Right forelimb (tissue), 1 donor: ENCODE data around the gene GIPC1.
"Not testable (repeated sequence)": the region's sequence is repeated elsewhere in the genome, so short reads cannot be mapped to it uniquely, and the experiment has no call there.

Experiments
- DNase-seq: peaks from one replicate; pipeline ENCODE4 v3.0.0-alpha.2; 2018

GIPC1 gene

DNA sequence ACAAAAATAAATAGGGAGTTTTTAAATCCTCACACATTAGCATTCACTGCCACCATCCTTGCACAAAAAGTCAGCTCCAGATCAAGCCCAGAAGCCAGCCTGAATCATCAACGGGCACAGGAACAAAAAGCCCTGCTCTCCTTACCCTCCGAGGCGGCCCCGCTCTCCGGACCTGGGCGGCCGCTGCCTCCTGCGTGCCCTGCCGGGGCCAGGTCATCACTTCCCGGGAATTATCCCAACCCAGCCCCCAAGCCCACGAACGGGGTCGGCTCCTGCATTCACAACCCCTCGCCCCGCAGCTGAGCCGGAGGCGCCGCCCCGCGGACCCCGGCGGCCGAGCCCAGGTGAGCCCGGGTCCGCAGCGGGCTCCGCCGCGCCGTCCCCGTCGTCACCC is 21.5 kb upstream of the GIPC1 start:
- DNase-seq, result no peak

DNA sequence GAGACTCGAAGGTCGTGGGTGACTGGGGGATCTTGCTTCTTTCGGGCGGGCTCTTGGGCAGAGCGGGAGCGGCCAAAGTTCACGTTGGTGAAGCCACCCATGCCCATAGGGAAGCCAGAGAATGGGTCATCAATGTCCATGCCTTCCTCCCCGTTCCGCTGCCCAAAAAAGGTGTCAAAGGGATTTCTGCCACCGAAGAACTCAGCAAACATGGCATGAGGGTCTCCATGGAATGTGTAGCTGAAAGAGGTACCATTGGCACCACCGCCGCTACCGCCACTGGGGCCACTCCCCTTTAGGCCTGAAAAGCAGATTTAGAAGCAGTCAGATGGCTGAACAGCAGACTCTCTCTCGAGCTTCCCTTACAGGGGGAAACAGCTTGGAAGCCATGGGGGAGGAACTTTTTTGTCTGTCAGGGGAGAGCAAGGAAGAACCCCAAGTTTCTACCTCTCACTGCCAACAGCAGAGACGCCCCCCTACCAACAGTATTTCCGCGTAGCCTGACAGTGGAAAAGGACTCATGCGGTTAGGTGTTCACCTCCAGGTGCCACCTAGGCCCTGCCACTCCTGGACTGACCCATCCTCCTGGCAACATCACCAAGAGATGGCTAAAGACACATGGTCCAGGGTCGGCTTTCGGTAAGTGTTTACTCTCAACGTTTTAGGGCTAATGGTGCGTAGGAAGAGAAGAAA is 21.0 kb upstream of the GIPC1 start:
- no peak for DNase-seq

DNA sequence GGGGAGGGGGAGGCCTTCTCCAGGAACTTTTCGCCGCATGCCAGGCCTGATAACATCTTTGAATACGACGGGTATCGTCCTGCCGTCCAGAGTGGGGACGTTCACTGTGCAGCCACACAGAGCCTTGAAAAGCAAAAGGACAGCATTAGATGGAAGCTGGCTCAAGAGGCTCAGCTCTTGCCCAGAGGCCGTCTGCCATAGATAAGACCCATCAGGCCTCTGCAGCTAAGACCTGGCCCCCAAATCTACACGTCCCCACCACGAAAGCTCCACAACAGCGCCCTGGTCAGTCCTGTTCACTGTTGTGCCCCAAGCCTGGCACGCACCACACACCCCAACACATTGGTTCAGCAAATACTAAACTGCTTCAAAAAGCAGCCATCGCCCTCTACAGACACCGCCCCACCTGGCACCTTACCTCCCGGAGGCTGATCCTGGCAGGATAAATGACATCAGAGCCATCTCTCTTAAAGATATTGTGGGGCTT is 20.2 kb upstream of the GIPC1 start:
- no peak for DNase-seq

DNA sequence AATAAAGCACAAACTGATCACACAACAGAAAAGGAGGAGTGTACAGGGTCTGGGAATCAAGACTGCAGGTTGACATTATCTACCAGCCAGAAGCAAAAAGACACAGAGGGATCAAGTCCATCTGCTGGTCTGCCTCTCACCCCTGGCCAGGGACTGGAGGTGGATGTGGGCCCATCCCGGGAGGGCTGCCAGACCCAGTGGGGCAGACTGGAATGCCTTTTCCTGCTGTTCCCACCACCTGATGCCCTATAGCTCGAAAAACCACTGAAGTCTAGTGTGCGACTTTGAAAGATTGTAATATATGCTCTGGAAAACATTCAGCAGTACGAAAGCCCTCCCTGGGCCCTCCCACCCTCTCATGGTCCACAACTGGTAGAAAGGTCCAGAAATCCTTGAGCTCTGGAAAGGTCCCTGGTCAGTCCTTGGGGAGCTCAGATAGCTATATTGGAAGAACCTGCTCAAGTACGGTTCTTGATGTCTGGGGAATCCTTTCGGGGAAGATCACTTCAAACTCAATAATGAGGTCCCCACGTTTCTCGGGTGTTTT is 19.6 kb upstream of the GIPC1 start:
- no peak for DNase-seq

DNA sequence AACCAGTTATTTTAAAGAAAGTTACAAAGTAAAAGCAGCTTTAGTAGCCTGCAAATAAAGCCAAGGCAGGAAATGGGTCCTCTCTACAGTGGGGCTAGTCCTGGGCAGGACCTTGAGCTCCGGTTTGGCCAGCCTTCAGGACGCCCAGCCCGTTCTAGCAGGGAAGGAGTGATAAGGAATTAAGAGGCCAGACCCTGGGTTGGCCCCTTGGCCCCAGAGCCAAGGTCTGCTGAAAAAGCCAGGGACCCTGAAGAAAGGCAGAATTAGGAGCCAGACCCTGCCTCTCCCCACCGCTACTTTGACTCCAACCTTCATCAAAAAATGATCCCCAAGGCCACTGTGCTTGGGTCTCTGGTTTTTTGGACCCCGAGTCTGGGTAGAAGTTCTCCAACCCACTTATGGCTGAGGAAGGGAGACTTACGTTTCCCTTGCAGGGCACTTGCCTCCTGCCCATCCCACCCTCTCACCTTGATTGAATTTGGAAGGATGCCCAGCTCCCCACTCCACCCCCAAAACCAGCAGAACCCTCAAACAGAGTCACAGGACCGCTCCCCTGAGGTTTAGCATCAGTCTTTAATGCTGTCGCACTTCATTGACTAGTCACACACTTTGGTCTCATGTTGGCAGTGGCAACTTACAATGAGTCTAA is 18.4 kb upstream of the GIPC1 start:
- DNase-seq, result no peak

DNA sequence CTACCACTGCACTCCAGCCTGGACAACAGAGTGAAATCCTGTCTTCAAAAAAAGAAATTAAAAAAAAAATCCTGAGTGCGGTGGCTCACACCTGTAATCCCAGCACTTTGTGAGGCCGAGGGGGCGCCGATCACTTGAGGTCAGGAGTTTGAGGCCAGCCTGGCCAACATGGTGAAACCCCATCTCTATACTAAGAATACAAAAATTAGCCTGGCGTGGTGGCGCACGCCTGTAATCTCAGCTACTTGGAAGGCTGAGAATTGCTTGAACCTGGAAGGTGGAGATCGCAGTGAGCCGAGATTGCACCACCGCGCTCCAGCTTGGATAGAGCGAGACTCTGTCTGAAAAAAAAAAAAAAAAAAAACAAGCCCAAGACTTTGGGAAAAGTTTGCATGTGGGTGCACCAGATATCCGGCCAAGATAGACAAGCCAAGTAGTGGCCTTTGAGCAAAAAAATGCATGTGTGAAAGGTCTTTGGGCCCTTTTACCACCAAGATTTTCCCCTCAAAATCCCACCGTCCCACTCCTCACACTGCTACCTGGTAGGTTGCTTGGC is 16.6 kb upstream of the GIPC1 start:
- no peak for DNase-seq

DNA sequence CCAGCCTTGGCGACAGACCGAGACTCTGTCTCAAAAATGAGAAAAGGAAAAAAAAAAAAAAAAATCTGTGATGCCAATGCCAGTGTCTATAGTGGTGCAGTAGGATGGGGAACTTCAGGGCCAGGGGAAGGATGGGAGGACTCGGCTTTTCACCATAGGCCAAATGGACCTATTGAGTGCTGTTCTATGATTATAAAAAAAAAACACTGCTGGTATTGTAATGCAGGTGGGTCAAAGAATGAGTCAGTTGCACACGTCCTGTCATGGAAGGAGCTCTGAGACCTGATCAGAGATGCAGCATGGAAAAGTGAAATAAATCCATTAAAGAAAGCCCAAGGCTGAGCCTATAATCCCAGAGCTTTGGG is 15.3 kb upstream of the GIPC1 start:
- DNase-seq, result no peak

DNA sequence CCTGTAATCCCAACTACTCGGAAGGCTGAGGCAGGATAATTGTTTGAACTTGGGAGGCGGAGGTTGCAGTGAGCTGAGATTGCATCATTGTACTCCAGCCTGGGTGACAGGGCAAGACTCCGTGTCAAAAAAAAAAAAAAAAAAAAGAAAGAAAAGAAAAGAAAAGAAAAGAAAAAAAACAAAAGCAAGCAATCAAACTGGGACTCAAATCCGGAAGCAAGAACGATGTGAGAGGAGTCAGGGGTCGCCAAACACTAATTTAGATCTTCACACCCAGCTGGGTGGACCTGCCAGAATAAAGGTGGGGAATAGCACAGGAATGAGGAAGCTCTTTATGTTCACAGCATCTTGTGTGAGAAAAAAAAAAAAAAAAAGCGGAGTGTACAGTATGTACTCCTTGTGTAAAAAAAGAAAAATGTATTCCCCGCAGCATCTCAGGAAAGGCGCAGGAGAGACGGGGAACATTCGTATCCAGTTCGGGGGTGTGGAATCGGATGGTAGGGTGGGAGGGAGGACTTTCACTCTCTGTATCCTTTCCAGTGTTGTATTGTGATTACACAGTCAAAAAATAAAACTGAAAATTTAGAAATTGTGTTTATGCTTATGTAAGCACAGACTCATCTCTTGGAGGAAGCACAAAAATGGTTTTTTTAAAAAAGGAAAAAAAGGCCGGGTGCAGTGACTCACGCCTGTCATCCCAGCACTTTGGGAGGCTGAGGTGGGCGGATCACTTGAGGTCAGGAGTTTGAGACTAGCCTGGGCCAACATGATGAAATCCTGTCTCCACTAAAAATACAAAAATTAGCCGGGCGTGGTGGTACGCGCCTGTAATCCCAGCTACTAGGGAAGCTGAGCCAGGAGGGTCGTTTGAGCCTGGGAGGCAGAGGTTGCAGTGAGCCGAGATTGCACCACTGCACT is 14.6 kb upstream of the GIPC1 start:
- no peak for DNase-seq

DNA sequence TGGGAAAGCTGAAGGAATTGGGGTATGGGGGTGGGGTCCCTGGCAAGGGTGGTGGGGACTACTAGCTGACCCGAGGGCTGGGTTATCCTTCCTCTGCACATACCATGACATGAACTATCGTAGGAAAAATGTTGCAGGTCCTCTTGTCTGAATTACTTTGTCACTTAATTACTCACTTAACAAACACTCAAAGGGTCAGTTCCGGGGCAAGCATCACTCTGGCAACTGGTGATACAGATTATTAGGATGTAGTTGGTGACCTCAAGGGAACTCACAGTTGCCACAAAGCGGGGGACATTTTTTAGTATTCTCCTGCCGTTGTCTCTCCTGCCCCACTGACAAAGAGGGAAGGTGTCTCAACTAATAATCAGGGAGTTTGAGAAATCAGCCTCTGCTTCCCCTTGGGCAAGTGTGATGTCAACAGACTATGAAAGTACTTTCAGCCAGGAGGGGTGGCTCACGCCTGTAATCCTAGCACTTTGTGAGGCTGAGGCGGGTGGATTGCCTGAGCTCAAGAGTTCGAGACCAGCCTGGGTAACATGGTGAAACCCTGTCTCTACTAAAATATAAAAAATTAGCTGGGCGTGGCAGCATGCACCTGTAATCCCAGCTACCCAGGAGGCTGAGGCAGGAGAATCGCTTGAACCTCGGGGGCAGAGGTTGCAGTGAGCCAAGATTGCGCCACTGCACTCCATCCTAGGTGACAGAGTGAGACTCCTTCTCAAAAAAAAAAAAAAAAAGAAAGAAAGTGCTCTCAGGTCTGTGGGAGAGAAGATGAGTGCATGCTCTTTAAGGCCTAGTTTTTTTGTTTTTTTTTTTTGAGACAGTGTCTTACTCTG is 12.0 kb upstream of the GIPC1 start:
- no peak for DNase-seq

DNA sequence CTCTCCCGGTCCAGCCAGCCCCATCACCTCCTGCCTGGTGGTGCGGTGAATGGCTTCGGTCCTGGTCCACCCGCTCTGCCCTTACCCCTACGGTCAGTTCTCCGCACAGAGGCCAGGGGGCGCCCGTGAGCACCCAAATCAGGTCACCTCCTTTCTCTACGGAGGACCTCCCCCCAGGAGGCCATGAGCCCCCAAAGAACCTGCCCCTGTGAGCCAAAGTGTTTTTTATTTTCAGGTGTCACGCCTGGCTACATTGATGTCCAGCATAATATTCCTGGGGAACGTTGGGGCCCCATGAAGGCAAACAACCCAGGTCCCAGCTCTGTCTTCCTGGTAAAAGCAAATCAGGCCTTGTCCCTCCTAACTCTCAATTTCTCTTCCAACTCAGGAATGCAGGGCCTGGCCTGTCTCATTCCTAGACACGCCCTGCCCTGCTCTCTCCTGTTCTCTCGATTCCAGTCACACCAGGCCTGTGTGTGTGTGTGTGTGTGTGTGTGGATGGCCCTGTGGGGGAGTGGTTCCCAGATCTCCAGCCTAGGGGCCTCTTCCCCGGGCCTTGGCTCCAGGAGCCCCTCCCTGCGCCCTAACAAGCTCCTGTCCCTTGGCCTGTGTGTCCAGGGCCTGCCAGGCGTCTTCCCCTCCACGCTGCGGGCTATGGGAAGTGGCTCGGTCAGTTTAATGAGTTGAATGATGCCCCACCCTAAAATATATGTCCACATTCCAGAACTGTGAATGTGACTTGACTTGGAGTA is 9.7 kb upstream of the GIPC1 start:
- no peak for DNase-seq

DNA sequence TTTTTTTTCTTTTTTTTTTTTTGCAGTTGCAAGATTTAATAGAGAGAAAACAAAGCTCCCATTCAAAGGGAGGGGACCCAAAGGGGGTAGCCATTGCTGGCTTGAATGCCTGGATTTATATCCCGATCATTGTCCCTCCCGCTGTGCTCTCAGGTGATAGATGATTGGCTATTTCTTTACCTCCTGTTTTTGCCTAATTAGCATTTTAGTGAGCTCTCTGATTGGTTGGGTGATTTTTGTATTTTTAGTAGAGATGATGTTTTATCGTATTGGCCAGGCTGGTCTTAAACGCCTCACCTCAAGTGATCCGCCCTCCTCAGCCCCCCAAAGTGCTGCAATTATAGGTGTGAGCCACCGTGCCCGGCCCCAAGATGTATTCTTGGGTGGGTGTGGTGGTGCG is 8.6 kb upstream of the GIPC1 start:
- not testable (repeated sequence) for DNase-seq

DNA sequence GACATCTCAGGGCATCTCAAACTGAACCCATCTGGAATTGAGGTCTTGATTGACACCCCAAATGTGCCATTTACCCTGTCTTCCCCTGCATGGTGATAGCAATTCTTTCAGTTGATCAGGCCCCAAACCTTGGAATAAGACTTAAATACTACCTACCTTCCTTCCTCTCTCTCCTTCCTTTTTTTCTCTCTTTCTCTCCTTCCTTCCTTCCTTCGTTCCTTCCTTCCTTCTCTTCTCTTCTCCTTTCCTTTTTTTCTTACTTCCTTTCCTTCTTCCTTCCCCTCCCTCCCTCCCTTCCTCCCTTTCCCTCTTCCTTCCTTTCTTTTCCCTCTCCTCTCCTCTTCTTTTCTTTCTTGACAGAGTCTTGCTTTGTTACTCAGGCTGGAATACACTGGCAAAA is 7.4 kb upstream of the GIPC1 start:
- DNase-seq, result no peak

DNA sequence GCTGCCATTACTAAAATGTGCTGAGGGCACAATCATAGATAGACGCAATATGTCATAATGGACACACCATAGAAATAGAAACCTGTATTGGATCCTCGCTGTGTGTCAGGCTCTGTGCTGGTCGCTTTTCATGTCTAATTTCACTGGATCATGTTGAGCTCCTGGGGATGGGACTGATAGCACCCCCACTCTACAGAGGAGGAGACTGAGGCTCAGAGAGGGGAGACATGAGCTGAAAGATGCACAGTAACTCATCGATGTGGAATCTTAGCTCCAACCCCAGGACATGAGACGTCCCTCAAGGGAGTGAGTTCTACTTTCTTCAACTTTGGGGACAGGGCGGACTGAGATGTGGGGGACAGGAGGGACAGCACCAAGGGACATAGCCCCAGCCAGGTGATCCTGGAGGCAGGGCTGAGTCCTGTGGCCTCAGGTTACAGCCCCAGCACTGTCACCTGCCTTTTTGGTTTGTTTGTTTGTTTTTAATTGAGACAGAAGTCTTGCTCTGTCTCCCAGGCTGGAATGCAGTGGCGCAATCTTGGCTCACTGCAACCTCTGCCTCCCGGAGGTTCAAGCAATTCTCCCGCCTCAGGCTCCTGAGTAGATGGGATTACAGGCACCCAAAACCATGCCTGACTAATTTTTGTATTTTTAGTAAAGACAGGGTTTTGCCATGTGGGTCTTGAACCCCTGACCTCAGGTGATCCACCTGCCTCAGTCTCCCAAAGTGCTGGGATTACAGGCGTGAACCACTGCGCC is 6.6 kb upstream of the GIPC1 start:
- DNase-seq, result no peak

DNA sequence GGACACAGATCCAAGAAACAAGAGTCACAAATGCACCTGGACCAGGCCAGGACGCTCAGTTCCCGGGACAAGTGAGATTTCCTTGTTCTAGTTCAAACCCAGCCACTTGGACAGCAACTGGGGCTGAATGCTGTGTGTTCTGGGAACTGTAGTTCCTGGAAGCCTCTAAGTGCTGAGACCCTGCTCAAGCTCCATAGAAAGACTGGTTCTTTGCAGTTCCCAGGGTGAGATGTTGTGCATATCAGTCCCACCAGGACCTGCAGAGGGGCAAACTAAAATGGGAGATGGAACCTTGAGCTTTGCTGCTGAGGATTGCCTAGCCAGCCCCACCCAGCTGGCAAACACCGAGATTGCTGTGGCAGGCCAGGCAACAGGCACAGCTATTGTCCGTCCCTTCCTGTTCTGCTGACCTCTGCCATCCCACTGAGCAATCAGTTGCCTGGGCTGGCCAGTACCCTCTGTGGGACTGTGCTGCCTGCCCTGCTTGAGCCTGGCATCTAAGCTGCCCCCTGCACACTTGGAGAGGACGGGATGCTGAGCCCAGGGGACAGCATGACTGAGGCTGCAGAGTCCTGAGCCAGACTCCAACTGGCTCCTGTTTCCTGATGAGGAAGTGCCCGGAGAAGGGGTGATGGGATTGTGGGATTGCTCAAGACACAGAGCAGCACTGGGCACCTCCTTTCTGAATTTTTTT is 1.4 kb upstream of the GIPC1 start:
- DNase-seq, result no peak

DNA sequence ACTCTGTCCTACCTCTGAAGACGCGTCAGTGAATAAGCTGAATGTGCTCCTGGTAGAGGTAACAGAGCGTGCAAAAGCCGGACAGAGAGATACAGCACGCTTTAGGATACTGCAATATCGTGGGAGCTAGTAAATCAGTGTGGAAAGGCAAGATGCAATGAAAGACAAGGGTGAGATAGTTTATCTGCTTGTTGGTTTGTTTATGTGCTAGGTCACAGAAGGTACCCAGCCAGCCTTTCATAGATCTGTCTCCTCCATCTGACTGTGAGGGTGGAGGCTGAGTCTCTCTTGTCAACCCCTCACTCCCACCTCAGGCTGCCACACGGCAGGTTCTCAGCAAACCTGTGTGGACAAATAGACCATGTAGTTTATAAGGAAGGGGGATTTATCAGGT is 904 bp upstream of the GIPC1 start:
- DNase-seq, result no peak

DNA sequence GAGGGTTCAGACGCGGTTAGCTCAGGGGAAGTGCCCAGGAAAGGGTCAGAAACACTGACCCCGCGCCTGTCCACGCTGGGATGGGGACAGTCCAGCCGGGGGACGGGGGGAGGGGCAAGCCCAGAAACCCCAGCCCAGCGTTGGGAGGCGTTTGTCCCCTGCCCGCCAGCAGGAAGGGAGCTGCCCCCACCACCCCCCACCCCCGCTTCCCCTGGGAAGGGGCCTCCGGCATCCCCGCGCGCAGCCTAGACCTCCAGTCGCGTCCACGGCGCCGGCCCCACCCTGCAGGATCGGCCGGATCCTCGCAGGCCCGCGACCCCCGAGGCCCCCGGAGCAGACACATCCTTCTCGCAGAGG is 277 bp downstream of the GIPC1 start:
- DNase-seq, result no peak

DNA sequence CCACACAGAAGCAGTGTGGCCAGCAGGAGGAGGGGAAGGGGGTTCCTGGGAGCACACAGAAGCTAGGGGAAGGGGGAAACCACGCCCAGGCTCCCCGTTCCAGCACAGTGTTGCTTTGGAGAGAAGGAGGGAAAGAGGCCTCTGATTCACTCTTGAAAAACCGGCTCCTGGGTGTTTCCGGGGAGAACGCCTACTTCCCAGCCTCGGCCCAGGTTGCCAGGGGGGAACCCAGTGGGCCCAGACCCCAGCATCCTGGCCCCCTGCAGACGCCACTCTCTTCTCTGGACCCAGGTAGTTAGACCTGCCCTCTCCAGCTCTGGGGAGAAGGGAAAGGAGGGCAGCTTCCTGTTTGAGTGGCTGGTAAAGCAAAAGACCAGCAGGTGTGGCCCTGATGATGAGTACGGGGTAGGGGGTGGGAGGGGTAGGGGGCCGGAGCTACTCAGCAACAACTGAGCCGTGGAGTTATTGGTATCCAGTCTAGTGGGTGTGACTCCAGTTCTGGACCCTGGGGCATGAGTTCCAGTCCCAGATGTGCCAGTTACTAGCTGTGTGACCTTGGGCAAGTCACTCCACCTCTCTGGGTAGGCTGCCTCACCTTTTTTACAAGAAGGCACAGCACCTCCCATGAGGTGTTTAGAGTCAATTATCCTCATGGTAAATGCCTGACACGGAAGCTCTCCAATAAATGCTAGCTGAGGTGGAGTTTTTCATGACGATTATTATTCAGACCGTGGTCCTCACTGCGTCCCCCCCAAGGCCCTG is 836 bp downstream of the GIPC1 start:
- no peak for DNase-seq

DNA sequence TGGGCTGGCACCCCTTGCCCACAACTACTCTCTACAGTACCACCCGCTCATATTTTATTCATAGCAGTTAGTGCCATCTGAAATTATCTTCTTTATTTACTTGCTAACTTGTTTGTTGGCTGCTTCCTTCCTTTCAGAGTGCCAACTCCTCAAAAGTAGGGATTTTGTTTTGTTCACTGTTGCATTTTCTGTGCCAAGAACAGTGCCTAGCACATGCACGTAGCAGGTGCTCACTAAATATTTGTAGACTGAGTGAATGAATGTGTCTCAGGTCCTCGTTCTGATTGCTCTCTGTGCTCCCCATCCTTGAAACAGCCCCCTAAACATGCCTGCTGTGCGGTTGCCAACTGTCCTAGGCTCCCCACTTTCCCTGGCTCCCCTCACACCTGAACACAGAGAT is 1.5 kb downstream of the GIPC1 start:
- DNase-seq, result no peak

DNA sequence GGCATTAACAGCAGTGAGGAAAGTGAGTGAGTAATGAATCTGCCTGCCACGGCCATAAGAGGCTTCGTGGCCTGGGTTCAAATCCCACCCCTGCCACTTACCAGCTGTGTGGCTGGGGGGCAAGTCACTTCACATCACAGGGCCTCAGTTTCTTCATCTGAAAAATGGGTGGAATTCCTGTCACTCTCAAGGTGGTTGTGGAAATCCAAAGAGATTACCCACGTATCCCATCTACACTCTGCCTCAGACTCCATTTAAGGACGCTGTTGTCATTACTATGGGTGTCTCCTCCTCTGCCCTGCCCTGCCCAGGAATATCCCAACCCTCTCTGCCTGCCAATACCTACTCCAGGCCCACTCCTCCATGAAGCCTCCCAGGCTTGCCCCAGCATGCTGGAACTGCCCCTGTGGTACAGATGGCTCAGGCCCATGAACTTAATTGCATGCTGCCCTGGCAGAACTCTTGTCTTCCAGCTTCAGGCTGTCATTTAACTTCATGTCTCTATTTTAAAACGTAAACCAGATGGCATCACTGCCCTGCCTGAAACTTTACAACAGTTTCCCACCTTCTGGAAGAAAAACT is 3.1 kb downstream of the GIPC1 start:
- DNase-seq, result no peak
